Suppressor macrophage (primary cell): ENCODE measurements around the gene CELSR1.
"Not testable (repeated sequence)": the region's sequence is repeated elsewhere in the genome, so short reads cannot be mapped to it uniquely, and the experiment has no call there.

Experiments
- DNase-seq, 4 experiments: peaks; one replicate each; pipeline ENCODE4 v3.0.0-alpha.2; 2020 to 2022

Gene CELSR1

DNA sequence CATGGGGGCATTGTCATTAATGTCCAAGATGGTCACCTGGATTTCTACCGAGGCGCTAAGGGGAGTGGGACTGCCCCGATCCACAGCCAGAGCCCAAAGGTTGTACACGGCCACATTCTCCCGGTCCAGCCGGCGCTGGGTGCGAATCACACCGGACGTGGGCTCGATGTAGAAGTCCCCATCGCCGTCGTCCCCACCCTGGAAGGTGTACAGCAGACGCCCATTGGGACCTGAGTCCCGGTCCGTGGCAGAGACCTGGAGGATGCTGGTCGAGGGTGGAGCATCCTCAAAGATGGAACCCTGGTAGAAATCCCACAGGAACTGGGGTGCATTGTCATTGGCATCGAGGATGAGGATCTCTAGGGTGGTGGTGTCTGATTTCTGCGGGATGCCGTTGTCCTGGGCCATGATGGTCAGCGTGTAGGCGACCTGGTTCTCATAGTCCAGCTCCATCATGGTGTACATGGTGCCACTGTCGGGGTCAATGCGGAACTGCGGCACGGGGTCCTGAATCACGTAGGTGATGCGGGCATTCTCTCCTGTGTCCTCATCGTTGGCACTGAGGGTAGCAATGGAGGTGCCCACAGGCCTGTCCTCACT is 3.1 kb downstream of the CELSR1 start:
- DNase-seq: no peak

DNA sequence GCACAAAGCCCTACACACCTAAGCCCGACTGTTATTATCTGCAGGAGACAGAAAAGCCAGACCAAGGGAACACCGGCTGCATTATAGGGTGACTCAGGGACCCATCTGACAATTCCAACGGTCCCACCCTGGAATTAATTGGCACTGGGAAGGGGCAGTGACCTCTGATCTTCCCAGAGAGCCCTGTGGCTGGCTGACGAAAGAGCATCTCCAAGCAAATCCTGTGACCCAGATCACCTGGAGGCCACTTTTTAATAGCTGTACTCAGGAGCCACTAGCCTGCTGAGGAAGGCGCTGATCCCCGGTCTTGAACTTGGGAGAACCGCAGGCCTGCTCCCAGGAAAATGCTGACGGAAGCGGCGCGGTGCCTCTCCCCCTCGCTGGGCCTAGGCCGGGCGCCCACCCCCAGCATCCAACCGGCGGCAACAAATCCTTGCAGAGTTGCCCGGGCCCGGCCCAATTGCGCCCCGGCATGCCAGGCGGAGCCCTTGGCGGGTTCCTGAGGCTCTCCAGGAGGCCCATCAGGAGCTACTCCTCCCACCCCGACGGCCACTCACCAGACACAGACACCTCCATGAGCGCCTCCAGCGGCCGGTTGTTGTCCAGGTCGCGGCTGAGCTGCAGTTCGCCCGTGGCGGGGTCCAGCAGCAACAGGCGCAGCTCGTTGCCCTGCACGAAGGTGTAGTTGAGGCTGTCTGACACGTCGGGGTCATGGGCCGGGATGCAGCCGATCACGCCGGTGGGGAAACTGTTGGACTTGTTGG is 4.2 kb downstream of the CELSR1 start:
- DNase-seq: no peak

DNA sequence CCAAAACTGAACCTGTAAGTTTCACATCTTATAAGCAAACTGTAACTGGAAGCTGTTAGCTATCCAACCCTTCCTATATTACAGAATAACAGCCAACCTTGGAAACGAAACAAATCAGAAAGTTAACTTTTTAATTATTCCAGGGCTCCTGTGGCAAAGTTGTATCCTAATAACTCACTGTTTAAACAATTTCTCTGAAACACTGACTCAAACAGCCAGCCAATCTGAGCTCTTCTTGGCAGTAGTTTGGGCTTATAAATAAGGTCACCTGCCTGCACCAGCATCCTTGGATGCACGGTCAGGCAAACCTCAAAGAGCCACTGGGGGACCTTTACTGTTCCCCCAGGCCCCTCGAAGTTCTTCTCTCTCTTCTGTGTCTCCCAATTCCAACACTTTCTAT is 5.0 kb downstream of the CELSR1 start:
- no peak for DNase-seq

DNA sequence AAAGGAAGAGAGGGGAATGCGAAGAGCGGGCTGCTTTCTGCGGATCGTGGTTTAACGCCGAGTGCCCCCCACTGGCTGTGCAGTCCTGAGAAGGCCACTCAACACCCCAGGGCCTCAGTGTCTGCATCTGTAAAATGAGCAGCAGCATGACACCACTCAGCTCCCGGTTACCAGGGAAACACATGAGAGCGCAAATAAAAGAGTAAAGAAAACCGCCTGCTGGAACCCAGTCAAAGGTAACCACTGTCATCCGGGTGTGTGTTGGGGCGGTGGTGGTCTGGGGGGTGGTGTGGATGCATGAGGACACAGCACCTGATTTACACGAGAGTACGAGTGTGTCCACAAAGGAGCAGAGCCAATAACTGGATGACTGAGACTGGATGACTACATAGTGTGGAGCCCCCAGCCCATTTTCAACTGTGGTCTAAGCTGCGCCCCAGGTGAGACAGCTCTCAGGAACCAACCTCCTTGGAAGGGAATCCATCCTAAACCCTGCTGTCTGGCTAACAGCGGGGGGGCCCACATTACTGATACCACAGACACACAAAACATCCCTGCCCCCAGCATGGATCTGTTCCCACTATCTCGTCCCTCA is 5.7 kb downstream of the CELSR1 start:
- DNase-seq: no peak

DNA sequence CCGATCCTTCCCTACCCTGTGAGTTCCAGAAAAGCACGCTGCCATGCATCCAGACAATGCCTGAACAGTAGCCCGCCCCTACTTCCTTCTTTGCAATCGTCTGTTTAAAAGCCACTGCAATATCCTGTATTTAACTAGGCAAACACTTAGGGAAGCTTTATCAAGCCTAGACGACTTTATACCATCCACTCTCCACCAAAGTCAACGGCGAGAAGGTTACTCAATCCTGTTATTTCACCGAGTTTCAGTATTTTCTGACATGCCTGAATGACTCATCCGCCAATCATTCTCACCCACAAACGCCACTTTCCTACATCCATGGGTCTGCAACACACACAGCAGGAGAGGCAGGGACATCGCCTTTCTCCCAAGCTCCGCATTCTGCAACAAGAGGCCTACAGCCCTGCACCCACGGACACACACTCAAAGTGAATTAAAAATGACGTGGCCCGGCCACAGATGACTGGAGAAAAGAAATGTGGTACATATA is 9.3 kb downstream of the CELSR1 start:
- peak; percentile 88 to 96 (median 92) for DNase-seq

DNA sequence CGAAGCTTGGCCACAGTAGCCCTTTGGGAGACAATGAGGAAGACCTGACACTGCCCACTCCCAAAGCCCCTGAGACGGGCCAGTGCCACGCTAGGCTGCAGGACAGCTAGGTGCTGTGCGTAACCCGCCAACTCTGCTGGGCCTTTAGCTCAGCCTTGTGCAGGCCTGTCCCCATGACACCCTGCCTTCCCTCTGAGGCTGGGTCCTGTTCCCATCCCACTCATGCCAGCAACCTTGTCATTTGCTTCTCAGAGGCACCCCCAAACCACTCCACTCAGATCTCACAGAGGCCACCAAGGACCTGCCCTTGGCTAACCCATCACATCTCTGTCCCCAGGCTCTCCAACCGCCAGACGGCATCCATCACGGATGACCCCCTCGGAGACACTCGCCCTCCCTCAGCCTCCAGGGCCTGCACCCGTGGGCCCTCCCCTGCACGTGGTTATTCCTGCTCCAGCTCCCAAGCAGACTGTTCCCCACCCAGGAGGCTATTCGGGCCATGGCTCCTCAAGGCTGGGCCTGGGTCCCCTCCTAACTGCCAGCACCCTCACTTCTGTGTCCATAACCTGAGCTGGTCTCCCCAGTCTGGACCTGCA is 11.1 kb downstream of the CELSR1 start:
- no peak for DNase-seq

DNA sequence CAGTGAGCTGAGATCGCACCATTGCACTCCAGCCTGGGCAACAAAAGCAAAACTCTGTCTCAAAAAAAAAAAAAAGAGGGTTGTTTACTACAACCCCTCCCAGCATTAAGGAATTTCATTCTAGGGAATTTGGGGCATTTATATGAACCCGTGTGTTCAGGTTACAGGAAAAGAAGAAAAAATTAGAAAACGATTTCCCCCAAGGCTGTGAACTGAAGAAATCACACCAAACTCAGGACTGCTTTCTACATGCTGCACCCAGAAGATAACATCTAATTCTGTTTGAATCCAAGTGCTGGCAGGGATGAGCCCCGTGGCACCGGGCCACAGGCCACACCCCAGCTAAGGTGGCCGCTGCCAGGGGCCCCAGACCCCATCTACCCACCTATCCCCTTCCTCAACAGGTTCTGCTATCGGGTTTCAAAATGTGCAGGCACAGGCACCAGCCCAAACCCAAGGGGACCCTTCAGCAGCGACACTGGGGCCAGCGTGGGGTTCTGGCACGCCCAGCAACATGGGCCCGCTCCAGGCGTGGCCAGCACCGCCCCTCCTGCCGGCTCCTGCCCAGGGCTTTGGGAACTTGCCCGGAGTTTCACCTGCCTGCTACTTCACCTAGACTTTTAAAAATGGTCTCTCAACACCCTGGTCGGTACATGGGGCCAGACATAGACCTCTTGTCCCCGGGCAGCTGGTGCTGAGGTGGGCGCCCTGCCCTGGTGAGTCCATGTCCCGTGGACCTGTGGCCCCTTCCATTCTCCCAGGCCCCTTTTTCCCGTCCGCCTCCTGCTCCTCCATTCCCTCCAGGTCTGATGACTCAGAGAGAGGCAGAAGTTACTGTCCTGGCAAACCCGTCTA is 11.8 kb downstream of the CELSR1 start:
- no peak for DNase-seq

DNA sequence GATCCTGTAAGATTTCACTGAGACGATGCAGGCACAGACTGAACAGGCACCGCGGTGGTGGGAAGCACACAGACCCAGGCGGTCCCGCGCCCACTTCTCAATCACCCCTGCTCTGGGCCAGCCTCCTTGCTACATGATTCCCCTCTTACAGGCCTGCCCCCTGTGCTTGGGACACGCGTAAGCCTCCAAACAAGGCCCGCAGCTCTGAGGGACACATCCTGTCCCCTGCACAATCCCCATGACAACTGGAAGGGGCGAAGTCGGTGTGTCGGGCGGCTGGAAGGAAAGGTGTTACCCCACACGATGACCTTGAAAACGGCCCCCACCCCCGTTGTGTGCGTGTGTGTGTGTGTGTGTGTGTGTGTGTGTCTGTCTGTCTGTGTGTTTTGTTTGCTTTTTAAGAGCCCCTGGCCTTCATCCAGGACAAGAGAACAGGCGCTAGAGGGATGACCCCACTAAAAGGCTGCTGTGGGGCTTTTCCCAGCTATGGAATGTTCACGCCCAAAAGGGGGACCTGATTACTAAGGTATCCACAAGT is 13.1 kb downstream of the CELSR1 start:
- no peak for DNase-seq

DNA sequence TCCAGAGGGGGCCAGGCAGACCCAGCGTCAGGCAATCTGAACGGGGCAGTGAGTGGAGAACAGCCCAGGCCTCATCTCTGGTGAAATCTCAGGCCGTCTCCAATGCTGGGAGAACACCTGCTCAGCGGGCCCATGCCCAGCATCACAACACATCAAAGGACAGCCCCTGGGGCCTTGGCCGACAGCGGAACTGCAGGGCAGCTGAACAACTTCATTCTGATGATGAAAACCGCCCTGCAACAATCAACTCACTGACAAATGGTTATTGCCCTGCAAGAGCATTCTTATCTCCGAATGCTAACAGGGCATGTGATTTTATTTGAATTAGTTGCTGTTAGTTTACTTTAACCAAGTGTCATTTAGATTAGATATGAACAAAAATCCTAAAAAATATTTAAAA is 14.6 kb downstream of the CELSR1 start:
- no peak for DNase-seq

DNA sequence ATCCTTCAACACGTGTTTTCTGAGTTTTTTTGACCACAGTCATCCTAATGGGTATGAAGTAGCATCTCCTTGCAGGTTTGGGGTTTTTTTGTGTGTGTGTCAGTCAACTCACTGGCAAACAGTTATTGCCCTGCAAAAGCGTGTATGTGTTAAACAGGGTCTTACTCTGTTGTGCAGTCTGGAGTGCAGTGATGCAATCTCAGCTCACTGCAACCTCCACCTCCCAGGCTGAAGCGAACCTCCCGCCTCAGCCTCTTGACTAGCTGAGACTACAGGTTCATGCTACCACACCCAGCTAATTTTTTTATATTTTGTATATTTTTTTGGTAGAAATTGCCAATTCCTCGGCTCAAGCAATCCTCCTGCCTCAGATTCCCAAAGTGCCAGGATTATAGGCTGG is 15.4 kb downstream of the CELSR1 start:
- no peak for DNase-seq

DNA sequence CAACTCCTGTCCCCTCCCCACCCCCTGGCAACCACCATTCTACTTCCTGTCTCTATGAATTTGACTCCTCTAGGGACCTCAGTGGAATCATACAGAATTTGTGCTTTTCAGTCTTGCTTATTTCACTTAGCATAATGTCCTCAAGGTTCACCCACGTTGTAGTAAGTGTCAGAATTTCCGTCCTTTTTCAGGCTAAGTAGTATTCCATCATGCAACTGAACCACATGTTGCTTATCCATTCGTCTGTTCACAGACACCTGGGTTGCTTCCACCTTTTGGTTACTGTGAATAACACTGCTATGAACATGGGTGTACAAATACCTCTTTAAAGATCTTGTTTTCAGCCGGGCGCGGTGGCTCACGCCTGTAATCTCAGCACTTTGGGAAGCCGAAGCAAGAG is 16.5 kb downstream of the CELSR1 start:
- no peak for DNase-seq

DNA sequence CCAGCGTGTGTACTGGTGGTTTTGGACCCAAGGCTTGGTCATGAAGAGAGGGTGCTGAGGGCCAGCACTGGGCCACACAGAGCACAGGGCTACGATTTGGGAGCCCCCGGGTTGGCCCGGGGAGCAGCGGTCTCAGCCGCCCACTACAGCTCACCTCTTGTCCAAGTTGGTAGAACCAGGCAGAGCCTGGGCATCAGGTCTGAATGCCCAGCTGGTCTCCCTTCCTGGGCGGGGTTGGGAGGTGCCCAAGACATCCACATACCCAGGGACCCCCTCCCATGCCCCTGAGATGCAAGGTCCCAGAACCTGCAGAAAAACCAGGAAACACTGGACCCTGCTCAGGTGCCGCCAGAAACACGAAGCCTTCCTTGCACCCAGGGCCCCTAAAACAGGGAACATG is 18.0 kb downstream of the CELSR1 start:
- no peak for DNase-seq

DNA sequence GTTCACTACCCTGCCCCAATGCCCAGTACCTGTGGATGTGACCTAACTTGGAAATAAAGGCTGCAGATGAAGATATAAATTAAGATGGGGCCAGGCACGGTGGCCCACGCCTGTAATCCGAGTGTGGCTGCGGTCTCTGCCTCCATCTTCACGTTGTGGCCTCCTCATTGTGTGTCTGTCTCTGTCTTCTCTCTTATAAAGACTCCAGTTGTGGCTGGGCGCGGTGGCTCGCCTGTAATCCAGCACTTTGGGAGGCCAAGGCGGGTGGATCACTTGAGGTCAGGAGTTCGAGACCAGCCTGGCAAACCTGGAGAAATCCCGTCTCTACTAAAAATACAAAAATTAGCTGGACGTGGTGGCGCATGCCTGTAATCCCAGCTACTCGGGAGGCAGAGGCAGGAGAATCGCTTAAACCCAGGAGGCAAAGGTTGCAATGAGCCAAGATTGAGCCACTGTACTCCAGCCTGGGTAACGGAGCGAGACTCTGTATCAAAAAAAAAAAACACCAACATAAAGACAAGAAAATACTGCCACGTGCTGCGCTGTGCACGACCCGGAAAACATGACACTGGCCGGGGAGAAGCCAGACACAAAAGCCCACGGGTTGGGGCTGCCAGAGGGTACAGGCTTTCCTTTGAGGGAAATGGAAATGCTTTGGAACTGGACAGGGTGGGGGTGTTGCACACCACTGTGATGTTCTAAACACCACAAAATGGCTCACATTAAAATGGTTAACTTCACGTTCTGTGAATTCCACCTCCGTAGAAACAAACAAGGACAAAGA is 18.7 kb downstream of the CELSR1 start:
- no peak for DNase-seq

DNA sequence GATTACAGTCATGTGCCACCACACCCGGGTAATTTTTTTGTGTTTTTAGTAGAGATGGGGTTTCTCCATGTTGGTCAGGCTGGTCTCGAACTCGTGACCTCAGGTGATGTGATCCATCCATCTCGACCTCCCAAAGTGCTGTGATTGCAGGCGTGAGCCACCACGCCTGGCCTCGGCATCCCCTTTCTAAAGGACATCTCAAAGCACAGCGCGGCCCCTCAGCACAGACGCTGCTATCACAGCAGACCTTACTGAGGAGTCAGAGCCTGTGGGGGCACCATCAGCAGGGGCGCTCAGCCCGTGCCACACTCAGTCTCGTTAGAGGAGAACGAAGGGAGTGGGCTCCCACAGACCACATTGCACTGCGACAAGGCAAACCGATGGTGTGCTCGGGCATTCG is 19.4 kb downstream of the CELSR1 start:
- no peak for DNase-seq

DNA sequence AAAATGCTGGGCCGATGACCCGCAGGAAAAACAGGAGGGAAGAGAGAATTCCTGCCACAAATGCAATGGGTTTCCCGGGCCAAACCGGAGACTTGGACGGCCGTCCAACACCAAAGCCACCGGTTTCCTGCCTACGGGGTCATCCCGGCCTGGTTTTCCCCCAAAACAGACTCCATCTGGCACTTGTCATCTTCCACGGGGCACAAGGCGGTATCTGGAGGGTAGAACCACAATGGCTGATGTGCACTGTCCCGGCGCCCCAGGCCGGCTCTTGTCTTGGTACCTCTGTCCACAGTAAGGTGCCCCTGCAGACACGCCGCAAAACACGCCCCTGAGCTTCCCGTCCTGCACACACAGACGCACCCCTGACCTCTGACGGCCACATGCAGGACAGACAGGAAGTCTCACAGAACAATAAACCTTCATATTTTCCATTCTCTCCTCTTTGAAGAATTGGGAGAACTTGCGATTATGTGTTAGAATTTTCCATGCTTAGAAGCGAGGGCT is 20.1 kb downstream of the CELSR1 start:
- no peak for DNase-seq

DNA sequence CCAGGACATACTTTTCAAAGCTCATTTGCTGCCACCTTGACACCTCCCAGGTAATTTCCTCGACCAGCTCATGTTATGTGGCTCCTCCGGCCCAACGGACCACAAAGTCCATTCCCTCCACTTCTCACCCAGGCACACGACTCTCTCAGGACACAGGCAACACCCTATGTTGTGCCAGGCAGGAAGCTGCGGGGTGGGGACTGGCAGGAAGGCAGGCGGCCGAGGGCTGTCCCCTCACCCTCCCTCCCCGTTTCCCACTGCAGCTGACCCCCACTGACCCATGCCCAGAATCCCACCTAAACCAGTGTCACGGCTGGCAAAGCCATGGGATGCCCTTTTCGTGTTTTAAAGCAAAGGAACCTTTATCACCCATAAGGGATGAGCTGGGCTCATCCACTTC is 20.8 kb downstream of the CELSR1 start:
- no peak for DNase-seq

DNA sequence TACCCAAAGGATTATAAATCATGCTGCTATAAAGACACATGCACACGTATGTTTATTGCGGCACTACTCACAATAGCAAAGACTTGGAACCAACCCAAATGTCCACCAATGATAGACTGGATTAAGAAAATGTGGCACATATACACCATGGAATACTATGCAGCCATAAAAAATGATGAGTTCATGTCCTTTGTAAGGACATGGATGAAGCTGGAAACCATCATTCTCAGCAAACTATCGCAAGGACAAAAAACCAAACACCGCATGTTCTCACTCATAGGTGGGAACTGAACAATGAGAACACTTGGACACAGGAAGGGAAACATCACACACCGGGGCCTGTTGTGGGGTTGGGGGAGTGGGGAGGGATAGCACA is 21.3 kb downstream of the CELSR1 start:
- DNase-seq: not testable (repeated sequence)

DNA sequence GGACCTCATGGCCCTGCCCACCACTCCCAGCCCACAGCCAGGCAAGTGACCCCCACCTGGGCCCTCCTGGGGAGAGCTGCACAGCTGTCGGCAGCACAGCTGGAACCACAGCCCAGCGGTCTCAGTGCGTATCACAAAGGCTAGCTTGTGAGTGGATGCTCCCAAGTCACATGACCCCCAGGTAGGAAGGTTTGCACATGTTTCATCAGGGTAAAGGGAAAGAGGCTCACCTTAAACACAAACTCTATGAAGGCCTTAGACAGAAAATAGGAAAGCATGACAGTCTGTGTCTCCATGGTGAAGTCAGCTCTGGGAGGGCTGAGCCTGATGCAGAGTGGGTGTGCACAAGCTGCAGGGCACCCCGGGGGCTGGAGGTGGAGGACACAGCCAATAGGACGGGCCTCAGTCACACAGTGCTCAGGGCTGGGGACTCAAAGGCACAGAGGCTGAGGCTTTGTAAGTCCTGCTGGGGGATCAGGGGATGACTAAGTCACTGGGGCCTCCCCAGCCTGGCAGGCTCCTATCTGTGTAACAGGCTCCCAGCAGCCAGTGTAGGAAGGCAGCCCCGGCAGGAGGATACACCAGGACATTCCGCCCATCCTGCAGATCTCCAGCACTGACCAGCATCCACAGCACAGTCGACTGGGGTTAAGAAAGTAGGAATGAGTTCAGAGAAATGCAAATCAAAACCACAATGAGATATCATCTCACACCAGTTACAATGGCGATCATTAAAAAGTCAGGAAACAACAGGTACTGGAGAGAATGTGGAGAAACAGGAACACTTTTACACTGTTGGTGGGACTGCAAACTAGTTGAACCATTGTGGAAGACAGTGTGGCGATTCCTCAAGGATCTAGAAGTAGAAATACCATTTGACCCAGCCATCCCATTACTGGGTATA is 22.0 kb downstream of the CELSR1 start:
- DNase-seq: no peak

DNA sequence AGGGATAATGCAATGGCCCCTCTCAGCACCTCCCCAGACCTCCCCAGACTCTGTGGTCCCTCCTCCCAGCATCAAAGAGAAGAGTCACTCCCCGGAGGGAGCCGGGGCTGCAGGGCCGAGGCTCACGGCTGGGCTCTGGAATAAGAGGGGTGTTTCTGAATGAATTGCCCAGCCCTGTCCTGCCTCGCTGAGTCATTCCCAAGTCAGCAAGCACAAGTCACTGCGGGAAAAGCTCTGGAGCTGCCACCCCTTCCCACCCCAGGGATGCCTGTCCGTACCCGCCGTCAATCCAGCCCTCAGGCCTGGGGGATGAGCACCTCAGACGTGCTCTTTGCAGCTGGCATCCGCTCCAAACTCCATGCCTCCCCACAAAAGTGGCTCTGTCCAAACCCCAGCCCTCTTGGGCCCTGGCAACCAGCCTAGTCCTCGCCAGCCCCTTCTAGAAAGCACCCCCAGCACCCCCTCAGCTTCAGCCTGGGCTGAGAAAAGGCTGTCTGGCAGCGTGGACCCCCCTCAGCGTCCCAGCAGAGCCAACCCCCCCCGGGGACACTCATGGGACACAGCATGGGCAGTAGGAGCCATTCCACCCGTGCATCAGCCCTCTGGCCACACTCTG is 22.7 kb downstream of the CELSR1 start:
- no peak for DNase-seq
